ENCODE measurements around the gene TMEM175.
"Not testable (repeated sequence)": the region's sequence is repeated elsewhere in the genome, so short reads cannot be mapped to it uniquely, and the experiment has no call there.

Gene TMEM175

DNA sequence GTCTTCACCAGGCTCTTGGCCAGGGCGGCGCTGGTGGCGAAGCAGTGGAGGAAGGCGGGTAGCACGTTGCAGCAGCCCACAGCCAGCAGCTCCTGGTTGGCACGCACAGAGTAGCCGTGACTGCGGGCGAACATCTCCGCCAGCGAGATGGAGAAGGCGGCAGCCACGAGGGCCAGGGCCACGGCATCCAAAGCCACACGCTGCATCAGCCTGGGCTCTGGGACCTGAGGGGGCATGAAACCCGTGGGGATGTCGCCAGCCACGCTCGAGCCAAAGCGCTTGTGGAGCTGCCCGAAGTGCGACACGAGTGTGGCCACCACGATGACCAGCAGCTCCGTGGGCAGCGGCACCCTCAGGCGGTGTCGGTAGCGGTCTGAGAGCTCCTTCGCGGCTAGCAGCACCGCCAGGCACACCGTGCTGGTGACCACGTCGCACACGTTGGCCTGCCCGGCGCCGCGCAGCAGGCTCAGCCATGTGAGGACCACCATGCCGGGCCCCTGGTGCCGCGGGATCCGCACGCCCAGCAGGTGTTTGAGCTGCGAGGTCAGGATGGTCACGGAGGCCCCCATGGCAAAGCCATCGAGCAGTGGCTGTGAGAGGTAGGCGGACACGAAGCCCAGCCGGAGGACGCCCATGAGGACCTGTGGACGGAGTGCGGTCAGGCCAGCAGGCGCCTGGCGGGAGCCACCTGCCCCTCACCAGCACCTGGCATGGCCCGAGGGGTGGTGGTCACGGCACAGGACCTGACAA, 57.6 kb downstream of the TMEM175 start:
- DNase-seq (ENCODE audit: low read depth) = no peak

DNA sequence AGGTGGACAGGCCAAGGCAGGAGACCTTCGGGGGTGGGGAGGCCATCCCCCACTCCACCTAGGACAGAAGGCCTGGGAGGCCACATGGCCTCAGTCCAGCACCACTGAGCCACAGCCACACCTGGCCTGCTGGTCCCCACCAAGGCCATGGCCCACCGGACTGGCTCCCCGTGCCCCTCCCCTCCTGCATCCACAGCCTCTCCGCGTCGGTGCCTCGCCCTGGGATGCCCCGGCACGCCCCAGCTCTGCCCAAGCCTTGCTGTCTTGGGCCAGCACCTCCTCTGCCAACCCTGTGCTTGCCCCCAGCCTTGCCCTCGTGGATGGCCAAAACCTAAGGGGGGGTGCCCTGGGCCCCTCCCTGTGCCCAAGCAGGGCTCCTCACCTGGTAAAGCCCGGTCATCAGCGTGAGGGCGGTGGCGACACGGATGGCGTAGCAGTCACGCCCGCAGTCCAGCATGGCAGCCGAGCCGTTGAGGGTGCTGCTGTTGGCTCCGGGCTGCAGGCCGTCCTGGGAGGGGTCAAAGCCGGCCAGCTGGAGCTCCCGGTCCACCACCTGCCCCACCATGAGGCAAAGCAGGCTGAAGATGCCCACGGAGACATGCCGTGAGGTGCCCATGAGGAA, 58.6 kb downstream of the TMEM175 start:
- no peak for DNase-seq (ENCODE audit: low read depth)

DNA sequence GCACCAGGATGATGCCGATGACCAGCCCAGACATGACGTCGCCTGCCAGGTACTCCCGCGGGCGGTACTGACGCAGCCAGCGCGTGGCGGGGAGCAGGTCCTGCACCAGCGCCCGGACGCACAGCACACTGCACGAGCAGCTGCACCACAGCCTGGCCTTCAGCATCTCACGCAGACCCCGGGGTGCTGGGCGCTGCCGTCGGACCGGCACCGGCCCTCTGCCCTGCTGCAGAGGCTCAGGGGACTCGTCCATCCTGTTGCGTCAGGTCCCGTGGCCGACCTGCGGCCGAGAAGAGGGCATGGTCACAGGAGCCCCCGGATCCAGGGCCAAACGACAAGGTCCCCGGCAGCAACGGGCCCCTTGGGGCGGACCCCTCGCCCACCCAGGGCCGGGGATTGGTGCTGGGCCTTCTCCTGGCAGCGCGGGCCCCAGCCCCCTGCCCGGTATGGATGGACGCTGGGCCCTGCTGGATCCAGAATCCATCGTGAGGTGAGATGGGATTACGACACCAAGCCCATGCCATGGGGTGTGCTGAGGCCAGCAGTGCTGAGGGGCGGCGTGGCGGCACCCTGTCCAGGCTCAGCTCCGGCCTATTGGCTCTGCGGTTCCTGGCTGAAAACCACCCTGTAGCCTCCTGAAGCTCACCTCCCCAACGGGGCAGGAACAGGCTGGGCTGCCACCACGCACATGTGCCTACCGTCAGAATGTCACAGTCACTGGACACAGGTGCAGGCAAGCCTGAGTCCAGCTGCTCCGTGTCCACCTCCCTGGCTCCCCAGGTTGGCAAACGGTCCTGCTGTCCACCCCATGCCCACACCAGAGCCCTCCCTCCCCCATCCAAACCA, 59.4 kb downstream of the TMEM175 start:
- DNase-seq (ENCODE audit: low read depth) = no peak

DNA sequence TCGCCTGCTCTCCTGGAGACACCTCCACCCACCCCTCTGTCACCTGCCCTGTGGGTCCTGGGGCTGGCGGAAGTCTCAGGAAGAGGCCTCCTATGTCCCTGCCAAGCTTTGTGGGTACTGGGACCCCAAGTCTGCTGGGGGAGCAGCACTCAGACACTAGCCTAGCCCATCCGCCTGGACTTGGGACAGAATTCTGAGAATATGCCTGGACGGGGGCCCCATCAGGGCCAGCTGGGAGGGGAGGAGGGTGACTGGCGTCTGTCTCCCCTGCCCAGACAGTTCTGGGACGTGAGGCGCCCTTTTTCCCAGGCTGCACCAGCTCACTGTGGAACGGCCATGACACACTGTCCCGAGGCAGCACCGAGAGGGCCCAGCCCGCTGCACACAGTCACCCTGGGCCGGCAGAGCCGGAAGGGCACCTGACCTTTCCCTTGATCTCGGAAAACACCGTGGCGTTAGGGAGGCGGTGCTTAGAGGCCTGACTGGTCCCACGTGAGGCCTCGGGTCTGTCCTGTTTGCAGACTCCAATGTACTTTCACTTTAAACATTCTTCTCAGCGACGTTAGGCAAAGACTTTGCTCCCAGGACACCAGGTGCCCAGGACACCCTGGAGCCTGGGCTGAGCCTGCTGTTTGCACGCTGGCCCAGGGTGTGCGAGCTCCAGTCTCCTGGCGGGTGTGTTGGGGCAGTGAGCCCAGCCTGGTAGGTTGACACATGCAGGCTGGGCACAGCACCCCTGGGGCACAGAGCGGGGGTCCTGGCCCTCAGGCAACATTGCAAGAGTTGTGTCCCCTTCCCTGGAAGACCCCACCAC, 60.2 kb downstream of the TMEM175 start:
- peak; percentile 51 for DNase-seq (ENCODE audit: low read depth)

DNA sequence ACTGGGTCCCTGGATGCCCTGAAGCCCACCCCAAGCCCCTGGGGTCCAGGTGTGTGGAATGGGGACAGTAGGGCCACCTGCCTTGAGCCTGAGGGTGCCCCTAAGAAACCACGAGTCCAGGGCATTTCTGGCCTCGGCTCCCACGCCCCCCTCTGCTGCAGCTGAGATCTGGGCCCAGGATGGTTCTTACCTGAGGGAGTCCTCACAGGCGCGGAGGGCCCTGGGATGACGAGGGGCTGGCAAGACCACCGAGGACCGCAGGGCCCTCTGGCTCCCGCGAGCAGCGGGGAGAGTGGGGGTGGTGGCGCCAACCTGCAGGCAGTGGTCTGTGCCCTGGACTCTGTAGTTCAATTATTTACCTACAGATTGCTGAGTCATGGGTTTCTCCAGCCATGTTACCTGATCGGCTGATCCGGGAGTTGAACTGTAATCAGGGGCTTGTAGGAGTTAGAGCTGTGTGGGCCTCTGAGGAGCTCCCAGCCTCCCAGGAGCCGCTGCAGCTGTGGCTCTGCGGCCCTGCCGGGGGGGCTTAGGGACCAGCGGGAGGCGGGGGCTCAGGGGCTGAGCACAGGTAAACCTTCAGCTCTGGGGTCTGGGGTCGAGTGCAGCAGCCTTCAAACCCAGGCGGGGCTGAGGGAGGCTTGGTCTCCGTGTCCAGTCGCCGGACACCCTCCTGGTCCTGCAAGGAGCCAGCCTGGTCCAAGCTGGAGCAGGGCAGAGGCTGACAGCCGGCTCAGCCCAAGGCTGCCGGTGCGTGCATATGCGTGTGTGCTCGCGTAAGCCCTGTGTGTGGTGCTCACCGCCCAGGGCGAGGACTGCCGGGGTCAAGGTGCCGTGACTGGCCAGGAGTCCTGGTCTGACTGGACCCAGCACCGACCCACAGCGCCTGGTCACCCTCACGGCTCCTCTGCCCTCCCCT, 61.1 kb downstream of the TMEM175 start, which contains the start of gene SLC26A1:
Gene SLC26A1 (minus strand): TSS at position 294 of the 919 bp plus-strand sequence. CDS start 1,701 bp downstream, outside the sequence.
- DNase-seq (ENCODE audit: low read depth) = no peak

DNA sequence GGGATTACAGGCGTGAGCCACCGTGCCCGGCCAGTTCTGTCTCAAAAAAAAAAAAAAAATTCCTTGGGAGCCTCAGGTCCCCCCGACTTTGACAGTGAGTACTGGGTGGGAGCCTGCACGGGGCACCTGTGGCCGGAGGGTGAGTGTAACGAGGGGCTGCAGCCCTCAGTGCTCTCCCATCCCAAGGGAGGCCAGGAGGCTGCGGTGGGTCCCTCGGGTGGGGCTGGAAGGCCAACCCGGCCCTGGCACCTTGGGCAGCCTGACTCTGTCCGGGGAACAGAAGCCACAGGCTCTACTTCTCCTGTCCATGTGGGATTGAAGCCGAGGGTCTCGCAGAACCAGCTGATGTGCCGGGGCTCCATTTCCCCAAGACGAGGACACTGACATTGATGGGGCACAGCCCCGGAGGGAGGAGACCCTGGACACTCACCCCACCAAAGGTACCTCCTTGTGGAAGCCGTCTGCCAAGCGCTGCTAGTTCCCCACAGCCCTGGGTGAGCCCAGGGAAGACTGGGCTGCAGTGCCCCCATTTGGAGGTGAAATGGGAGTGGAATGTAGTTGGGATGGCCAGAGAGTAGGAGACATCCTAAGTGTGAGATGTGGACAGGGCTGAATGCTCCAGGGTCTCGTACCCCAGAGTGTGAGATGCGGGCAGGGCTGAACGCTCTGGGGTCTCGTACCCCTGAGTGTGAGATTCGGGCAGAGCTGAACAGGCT, 63.2 kb downstream of the TMEM175 start:
- no peak for DNase-seq (ENCODE audit: low read depth)

- DNase-seq (ENCODE audit: low read depth) = no peak
Measured at GRCh38 chr4:996030-996996, 64.1 kb downstream of the TMEM175 start.

- no peak for DNase-seq (ENCODE audit: low read depth)
Measured at GRCh38 chr4:996997-997374, 64.7 kb downstream of the TMEM175 start.

GRCh38 chr4:997375-998071, 65.3 kb downstream of the TMEM175 start:
- DNase-seq (ENCODE audit: low read depth) = no peak

- no peak for DNase-seq (ENCODE audit: low read depth)
Measured at GRCh38 chr4:998096-998691, 65.9 kb downstream of the TMEM175 start.

GRCh38 chr4:999240-999863, 67.1 kb downstream of the TMEM175 start:
- not testable (repeated sequence) for DNase-seq (ENCODE audit: low read depth)

GRCh38 chr4:999882-1000425, 67.7 kb downstream of the TMEM175 start:
- DNase-seq (ENCODE audit: low read depth) = no peak

DNA sequence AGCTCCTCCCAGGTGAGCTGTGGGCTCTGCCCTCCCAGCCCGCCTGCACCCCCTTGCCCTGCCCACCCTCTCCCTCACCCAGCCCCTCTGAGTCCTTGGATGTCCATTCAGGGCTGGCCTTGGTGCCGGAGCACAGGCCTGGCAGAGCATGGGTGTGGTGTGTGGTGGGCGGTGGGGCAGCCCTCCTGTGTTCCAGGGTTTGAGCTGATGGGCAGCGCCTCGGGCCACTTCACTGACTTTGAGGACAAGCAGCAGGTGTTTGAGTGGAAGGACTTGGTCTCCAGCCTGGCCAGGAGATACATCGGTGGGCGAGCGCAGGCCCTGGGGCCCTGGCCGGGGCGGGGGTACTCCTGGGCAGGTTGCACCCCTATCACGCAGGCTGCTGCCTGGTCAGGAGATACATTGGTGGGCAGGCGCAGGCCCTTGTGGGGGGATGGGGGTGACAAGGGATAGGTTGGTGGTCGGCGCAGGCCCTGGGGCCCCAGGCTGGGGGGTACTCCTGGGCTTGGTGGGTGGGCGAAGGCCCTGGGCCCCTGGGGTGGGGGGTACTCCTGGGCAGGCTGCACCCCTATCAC, 68.5 kb downstream of the TMEM175 start:
- no peak for DNase-seq (ENCODE audit: low read depth)

DNA sequence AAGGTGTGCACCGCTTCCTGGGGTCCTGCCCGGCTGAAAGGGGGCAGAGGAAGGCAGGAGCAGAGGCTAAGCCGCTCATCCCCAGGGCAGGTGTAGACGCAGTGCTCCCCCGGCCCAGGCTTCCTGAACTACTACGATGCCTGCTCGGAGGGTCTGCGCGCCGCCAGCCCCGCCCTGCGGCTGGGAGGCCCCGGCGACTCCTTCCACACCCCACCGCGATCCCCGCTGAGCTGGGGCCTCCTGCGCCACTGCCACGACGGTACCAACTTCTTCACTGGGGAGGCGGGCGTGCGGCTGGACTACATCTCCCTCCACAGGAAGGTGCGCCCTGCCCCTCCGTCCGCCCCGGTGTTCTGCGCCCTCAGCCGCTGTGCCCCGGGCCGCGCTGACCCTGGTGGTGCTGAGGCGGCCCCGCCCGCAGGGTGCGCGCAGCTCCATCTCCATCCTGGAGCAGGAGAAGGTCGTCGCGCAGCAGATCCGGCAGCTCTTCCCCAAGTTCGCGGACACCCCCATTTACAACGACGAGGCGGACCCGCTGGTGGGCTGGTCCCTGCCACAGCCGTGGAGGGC, 69.4 kb downstream of the TMEM175 start:
- DNase-seq (ENCODE audit: low read depth) = no peak

DNA sequence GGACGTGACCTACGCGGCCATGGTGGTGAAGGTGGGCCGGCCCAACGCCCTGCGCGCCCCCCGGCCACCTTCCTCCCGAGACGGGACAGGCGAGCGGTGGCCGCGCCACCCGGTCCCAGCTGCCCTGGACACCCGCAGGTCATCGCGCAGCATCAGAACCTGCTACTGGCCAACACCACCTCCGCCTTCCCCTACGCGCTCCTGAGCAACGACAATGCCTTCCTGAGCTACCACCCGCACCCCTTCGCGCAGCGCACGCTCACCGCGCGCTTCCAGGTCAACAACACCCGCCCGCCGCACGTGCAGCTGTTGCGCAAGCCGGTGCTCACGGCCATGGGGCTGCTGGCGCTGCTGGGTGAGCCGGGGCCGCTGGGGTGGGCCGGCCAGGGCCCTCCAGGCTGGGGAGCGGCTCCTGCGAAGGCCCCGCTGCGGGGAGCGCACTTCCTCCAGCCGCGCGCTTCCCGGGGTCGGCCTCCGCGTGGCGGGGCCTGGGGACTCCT, 69.9 kb downstream of the TMEM175 start:
- peak; percentile 28 for DNase-seq (ENCODE audit: low read depth)

GRCh38 chr4:1002631-1003251, 70.5 kb downstream of the TMEM175 start:
- no peak for DNase-seq (ENCODE audit: low read depth)

All from iris pigment epithelial cell (primary cell).